Mesendoderm (in vitro differentiated cells): ENCODE measurements around the gene PPARA.
A peak's percentile ranks its signal among the peaks of the same experiment; 100 is the strongest.

Experiments
- DNase-seq: peaks from one replicate; pipeline ENCODE4 v3.0.0; 2013
- H2AK5ac ChIP-seq: 2 replicates; pipeline ENCODE4 v1.6.1; 2013; ENCODE audit warnings: low read length, inconsistent platforms
- H2BK120ac ChIP-seq: 2 replicates; pipeline ENCODE4 v1.6.1; 2013; ENCODE audit warnings: low read depth, mild to moderate bottlenecking, low read length, moderate library complexity, mixed read lengths
- H2BK15ac ChIP-seq: replicated peaks from 2 replicates; pipeline ENCODE4 v1.6.1; 2013; ENCODE audit warnings: low read depth, mild to moderate bottlenecking, moderate library complexity
- H2BK5ac ChIP-seq: 2 replicates; pipeline ENCODE4 v1.6.1; 2013; ENCODE audit warnings: low read length, inconsistent platforms
- H3K18ac ChIP-seq: 2 replicates; pipeline ENCODE4 v1.6.1; 2013; ENCODE audit warnings: mild to moderate bottlenecking, low read length, mixed read lengths
- H3K23ac ChIP-seq: one replicate; pipeline ENCODE4 v1.6.1; 2013; ENCODE audit warnings: low read length
- H3K27ac ChIP-seq: 2 replicates; pipeline ENCODE4 v1.5.1; 2013; ENCODE audit warnings: low read depth, mild to moderate bottlenecking, inconsistent platforms, low read length, moderate library complexity
- H3K27me3 ChIP-seq: 2 replicates; pipeline ENCODE4 v1.6.1; 2013; ENCODE audit warnings: low read length, control low read depth, mild to moderate bottlenecking, inconsistent platforms; ENCODE audit not compliant: insufficient read depth, poor library complexity
- H3K36me3 ChIP-seq: 2 replicates; pipeline ENCODE4 v1.6.1; 2013; ENCODE audit warnings: low read length, inconsistent platforms; ENCODE audit not compliant: control insufficient read depth, insufficient read depth
- H3K4ac ChIP-seq: one replicate; pipeline ENCODE4 v1.6.1; 2013; ENCODE audit warnings: low read depth, mild to moderate bottlenecking, low read length, moderate library complexity
- H3K4me1 ChIP-seq: 2 replicates; pipeline ENCODE4 v1.6.1; 2013; ENCODE audit warnings: low read depth, low read length, inconsistent platforms; ENCODE audit not compliant: control insufficient read depth
- H3K4me2 ChIP-seq: 2 replicates; pipeline ENCODE4 v1.6.1; 2013; ENCODE audit warnings: low read length
- H3K4me3 ChIP-seq: 2 replicates; pipeline ENCODE4 v1.5.1; 2013; ENCODE audit warnings: mild to moderate bottlenecking, low read length
- H3K56ac ChIP-seq: one replicate; pipeline ENCODE4 v1.6.1; 2013; ENCODE audit warnings: low read length
- H3K79me1 ChIP-seq: 2 replicates; pipeline ENCODE4 v1.6.1; 2013; ENCODE audit warnings: low read length, inconsistent platforms
- H3K79me2 ChIP-seq: 2 replicates; pipeline ENCODE4 v1.6.1; 2013; ENCODE audit warnings: mild to moderate bottlenecking, low read length; ENCODE audit not compliant: control insufficient read depth, insufficient read depth
- H3K9ac ChIP-seq: 2 replicates; pipeline ENCODE4 v1.6.1; 2013; ENCODE audit warnings: low read length, inconsistent platforms
- H4K5ac ChIP-seq: one replicate; pipeline ENCODE4 v1.6.1; 2013; ENCODE audit warnings: low read length
- H4K8ac ChIP-seq: one replicate; pipeline ENCODE4 v1.6.1; 2013; ENCODE audit warnings: low read depth, mild to moderate bottlenecking, control low read depth, low read length, moderate library complexity
- WGBS: extraction: QIAGEN DNeasy Blood & Tissue Kit; methylation state at CpG from one replicate; pipeline ENCODE4 v1.1.7; 2013; ENCODE audit warnings: low lambda C conversion rate, missing lambda C conversion rate; ENCODE audit not compliant: insufficient coverage; ENCODE audit errors: extremely low coverage; 5-methylcytosine and 5-hydroxymethylcytosine counted together

PPARA gene

GRCh38 chr22:46251816-46252380, 101.6 kb downstream of the PPARA start:
- no peak overlapping the region for H2BK15ac ChIP-seq
- no peak overlapping the region for H2BK5ac ChIP-seq
- no peaks in the 10 kb centered on the region for H3K27me3 ChIP-seq
- no peak overlapping the region for H3K18ac ChIP-seq
- H3K4me1 ChIP-seq: no peaks in the 10 kb centered on the region
- no peak overlapping the region for H3K4ac ChIP-seq
- DNase-seq: no peak
- no peak overlapping the region for H2BK120ac ChIP-seq
- H3K79me2 ChIP-seq: no peaks in the 10 kb centered on the region
- H3K56ac ChIP-seq: no peak overlapping the region
- H3K27ac ChIP-seq: no peak overlapping the region
- 100% methylated on average over 2 of the region's 9 CpGs for WGBS
- no peak overlapping the region for H3K23ac ChIP-seq
- H3K4me3 ChIP-seq: no peak overlapping the region
- H4K8ac ChIP-seq: no peak overlapping the region
- no peaks in the 10 kb centered on the region for H3K79me1 ChIP-seq
- H4K5ac ChIP-seq: no peak overlapping the region
- H3K36me3 ChIP-seq: no peaks in the 10 kb centered on the region
- no peak overlapping the region for H3K9ac ChIP-seq
- no peak overlapping the region for H2AK5ac ChIP-seq
- no peak overlapping the region for H3K4me2 ChIP-seq

- DNase-seq: no peak
- Histone ChIP-seq H3K9ac (no peak overlapping the region), H2BK120ac (no peak overlapping the region), H3K56ac (no peak overlapping the region), H3K4me1 (no peaks in the 10 kb centered on the region), H3K27me3 (peaks cover 2% of the 10 kb centered on the region), H3K36me3 (no peaks in the 10 kb centered on the region), H4K8ac (no peak overlapping the region), H2BK5ac (no peak overlapping the region), H3K4ac (no peak overlapping the region), H3K18ac (no peak overlapping the region), H3K23ac (no peak overlapping the region), H3K79me2 (no peaks in the 10 kb centered on the region), H3K79me1 (no peaks in the 10 kb centered on the region), H2BK15ac (no peak overlapping the region), H3K27ac (no peak overlapping the region), H4K5ac (no peak overlapping the region), H3K4me3 (no peak overlapping the region), H2AK5ac (no peak overlapping the region), H3K4me2 (no peak overlapping the region)
- no CpG with 5 or more reads among the region's 8 CpGs for WGBS
These were observed 106.1 kb downstream of the PPARA start for GRCh38 chr22:46256358-46256958.

- no peaks in the 10 kb centered on the region for H3K79me2 ChIP-seq
- no peak overlapping the region for H2BK120ac ChIP-seq
- no CpG with 5 or more reads among the region's 12 CpGs for WGBS
- H3K9ac ChIP-seq: no peak overlapping the region
- H2AK5ac ChIP-seq: no peak overlapping the region
- H4K8ac ChIP-seq: no peak overlapping the region
- no peak for DNase-seq
- no peak overlapping the region for H3K4me3 ChIP-seq
- H3K4me2 ChIP-seq: no peak overlapping the region
- H3K36me3 ChIP-seq: no peaks in the 10 kb centered on the region
- no peak overlapping the region for H2BK5ac ChIP-seq
- H3K4ac ChIP-seq: no peak overlapping the region
- no peak overlapping the region for H3K56ac ChIP-seq
- H3K27me3 ChIP-seq: peaks cover 9% of the 10 kb centered on the region
- no peak overlapping the region for H3K23ac ChIP-seq
- H2BK15ac ChIP-seq: no peak overlapping the region
- H3K27ac ChIP-seq: no peak overlapping the region
- H3K4me1 ChIP-seq: no peaks in the 10 kb centered on the region
- H3K18ac ChIP-seq: no peak overlapping the region
- no peaks in the 10 kb centered on the region for H3K79me1 ChIP-seq
- H4K5ac ChIP-seq: no peak overlapping the region
These were observed 109.0 kb downstream of the PPARA start for GRCh38 chr22:46259374-46259773.

- Histone ChIP-seq H3K27me3 (peaks cover 9% of the 10 kb centered on the region), H2BK5ac (no peak overlapping the region), H3K4ac (no peak overlapping the region), H2BK120ac (no peak overlapping the region), H4K5ac (no peak overlapping the region), H3K4me3 (no peak overlapping the region), H3K4me2 (no peak overlapping the region), H3K79me2 (no peaks in the 10 kb centered on the region), H3K9ac (no peak overlapping the region), H2AK5ac (no peak overlapping the region), H3K79me1 (no peaks in the 10 kb centered on the region), H3K23ac (no peak overlapping the region), H3K36me3 (no peaks in the 10 kb centered on the region), H3K4me1 (no peaks in the 10 kb centered on the region), H2BK15ac (no peak overlapping the region), H3K18ac (no peak overlapping the region), H3K56ac (no peak overlapping the region), H3K27ac (no peak overlapping the region), H4K8ac (no peak overlapping the region)
- no CpG with 5 or more reads among the region's 6 CpGs for WGBS
- no peak for DNase-seq
These were observed 109.7 kb downstream of the PPARA start for GRCh38 chr22:46260038-46260437.

- Histone ChIP-seq H3K79me2 (no peaks in the 10 kb centered on the region), H3K18ac (peak overlapping the region; percentile 57), H3K4me2 (peak overlapping the region; percentile 38), H3K27me3 (peaks cover 9% of the 10 kb centered on the region), H3K23ac (peak overlapping the region; percentile 24), H3K4ac (peak overlapping the region; percentile 17), H2BK5ac (no peak overlapping the region), H3K4me1 (no peaks in the 10 kb centered on the region), H3K36me3 (no peaks in the 10 kb centered on the region), H4K5ac (no peak overlapping the region), H2BK120ac (no peak overlapping the region), H3K9ac (peak overlapping the region; percentile 54), H4K8ac (no peak overlapping the region), H3K27ac (no peak overlapping the region), H2AK5ac (no peak overlapping the region), H3K79me1 (no peaks in the 10 kb centered on the region), H3K4me3 (no peak overlapping the region), H3K56ac (peak overlapping the region; percentile 84), H2BK15ac (no peak overlapping the region)
- peak; percentile 84 for DNase-seq
- WGBS: no CpG with 5 or more reads among the region's 109 CpGs
These were observed 112.3 kb downstream of the PPARA start for GRCh38 chr22:46262449-46263215.
